ENCODE results near the gene SMAD4.

DNA sequence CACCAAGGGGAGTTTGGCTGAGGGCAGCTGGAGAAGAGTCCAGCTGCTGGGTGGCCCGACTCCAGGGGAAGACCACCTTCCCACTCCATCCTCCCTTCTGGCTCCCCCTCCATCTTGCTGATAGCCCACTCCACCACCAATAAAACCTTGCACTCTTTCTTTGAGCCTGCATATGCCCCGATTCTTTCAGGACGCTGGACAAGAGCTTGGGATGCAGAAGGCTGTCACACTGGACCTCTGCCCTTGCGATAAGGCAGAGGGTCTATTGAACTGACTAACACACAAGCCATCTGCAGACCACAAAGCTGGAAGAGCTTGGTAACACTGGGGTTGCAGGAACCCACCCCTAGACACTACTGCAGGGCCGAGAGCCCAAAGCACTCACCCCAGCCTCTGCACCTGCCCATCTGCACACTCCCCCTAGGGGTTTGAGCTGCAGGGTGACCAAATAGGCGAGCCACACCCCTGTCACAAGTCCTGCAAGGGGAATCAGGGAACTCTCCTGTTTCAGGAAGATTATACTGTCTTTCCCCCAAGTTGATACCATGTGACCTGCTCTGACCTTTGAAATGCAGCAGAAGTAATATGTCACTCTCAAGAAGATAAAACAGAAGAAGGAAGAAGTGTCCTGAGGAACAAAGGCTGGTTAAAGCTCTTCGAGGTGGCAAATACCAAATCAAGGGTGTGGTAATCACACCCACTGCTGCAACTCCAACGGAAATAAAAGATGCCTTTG lies 70.5 kb downstream of the SMAD4 start:
- TF ChIP-seq, protein P1, sequence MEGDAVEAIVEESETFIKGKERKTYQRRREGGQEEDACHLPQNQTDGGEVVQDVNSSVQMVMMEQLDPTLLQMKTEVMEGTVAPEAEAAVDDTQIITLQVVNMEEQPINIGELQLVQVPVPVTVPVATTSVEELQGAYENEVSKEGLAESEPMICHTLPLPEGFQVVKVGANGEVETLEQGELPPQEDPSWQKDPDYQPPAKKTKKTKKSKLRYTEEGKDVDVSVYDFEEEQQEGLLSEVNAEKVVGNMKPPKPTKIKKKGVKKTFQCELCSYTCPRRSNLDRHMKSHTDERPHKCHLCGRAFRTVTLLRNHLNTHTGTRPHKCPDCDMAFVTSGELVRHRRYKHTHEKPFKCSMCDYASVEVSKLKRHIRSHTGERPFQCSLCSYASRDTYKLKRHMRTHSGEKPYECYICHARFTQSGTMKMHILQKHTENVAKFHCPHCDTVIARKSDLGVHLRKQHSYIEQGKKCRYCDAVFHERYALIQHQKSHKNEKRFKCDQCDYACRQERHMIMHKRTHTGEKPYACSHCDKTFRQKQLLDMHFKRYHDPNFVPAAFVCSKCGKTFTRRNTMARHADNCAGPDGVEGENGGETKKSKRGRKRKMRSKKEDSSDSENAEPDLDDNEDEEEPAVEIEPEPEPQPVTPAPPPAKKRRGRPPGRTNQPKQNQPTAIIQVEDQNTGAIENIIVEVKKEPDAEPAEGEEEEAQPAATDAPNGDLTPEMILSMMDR (IDR thresholded peaks at IDR 0.05; ENCODE audit: poor library complexity), result no peak
- no peak for TF ChIP-seq EZH2phosphoT487 (IDR thresholded peaks at IDR 0.05; ENCODE audit: low read depth, severe bottlenecking, unreplicated experiment)

Data from hepatocyte (in vitro differentiated cells).